GM19438 (cell line): ENCODE data around the gene VPS13D.
"Not testable (repeated sequence)": the region's sequence is repeated elsewhere in the genome, so short reads cannot be mapped to it uniquely, and the experiment has no call there.

ENCODE experiments used
- ATAC-seq: cut with Tn5 transposase; IDR thresholded peaks from one replicate; pipeline ENCODE4 v1.9.1; 2021; ENCODE audit warnings: low read depth; ENCODE audit not compliant: unreplicated experiment

The VPS13D gene

DNA sequence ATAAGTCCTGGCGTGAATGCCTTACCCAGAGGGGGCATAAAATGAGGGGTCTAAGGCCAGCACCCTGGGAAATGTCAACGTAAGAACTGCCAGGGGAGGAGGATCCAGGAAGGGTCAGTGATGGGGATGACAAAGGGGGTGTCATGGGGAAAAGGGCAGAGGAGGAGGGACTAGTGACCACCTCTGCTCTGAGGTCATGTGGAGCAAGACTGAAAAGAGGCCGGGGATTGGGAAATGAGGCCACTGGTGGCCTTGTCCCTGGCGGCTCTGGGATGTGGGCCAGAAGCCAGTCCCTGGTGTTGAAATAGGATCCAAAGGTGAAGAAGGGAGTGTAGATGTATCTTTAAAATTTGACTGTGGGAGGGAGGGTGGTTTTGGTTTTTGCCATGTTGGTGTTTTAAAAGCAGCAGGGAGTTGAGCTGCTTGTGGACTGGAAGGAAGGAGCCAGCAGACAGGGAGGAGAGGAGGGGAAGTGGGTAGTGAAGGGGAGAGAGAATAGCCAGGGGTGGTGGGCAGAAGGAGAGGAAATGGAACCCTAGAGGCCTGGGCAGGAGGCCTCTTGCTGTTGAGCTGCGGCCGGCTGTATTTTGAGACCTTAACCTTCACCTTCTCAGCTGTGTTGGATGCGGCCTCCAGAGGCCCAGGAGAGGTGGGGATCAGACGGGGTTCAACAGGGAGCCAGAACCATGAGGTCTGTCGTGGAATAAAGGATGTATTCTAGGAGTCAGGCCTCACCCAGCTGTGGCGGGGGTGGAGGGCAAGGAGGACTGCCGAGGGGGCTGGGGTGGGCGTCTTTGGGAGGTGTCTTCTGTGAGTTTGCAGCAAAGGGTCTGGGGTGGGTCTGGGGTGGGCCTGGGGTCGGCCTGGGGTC, 295.7 kb downstream of the VPS13D start:
- ATAC-seq = no peak

DNA sequence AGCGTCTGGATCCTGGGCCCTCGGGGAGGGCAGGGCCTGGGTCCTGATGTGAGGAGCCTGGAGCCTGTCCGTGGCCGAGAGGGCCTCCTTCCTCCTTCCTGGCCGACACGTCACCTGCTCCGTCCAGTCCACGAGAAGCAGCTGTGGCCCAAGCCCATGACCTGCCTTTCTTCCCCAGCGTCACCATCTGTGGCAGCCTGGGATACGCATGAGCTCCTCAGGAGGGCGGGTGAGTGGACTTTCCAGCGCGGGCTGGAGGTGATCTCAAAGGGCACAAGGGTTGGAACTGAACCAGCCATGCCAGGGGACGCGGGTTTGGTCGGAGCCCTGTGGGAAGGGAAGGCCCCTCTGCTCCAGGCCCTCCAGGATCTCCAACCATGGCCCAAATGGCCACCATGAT, 297.7 kb downstream of the VPS13D start:
- ATAC-seq = no peak

DNA sequence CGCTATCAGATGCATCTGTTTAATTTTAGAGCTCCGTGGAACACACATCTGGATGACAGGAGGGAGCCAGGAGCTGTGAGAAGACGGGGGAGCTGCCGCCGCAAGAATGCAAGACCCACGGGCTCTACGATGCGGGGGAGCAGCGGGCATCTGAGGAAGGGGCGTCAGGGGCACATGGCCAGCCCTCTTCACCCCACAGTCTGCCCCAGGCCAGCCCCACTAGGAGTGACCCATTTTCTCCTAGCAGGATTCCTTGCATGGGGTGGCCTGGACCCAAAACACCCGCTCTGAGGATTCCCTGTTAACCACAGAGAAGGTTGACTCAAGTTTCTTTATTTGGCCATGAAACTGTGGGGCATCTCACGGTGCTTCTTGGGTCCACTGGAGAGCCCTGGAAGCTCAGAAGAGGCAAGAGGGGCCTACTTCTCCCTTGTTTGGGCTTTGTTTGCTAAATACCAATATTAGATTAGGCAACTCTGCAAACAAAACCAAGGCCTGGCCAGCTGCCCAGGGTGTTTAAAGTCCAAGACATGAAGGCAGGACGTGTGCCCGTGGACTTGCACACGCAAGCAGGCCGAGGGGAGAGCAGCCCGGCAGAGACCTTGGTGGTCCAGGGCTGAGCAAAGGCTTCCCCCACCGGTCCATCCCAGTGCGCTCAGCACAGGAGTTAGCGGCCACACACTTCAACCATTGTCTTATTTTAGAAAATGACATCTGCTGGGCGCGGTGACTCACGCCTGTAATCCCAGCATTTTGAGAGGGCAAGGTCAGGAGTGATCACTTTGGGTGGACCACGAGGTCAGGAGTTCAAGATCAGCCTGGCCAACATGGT, 298.4 kb downstream of the VPS13D start:
- no peak for ATAC-seq

DNA sequence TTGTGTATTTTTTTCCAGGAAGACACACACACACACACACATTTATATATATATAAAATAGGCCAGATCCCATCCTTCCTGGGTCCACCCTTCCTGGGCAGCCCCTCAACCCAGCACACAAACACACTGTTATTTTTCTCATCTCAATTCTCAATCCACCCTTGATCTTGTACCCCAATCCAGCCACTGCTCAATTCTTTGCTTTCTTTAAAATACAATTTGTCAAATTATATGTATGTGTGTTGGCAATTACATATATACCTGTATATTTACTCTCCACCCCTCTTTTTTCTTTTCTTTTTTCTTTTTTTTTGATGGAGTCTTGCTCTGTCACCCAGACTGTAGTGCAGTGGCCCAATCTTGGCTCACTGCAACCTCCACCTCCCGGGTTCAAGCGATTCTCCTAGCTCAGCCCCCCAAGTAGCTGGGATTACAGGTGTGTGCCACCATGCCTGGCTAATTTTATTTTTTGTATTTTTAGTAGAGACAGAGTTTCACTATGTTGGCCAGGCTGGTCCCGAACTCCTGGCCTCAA, 299.9 kb downstream of the VPS13D start:
- no peak for ATAC-seq

DNA sequence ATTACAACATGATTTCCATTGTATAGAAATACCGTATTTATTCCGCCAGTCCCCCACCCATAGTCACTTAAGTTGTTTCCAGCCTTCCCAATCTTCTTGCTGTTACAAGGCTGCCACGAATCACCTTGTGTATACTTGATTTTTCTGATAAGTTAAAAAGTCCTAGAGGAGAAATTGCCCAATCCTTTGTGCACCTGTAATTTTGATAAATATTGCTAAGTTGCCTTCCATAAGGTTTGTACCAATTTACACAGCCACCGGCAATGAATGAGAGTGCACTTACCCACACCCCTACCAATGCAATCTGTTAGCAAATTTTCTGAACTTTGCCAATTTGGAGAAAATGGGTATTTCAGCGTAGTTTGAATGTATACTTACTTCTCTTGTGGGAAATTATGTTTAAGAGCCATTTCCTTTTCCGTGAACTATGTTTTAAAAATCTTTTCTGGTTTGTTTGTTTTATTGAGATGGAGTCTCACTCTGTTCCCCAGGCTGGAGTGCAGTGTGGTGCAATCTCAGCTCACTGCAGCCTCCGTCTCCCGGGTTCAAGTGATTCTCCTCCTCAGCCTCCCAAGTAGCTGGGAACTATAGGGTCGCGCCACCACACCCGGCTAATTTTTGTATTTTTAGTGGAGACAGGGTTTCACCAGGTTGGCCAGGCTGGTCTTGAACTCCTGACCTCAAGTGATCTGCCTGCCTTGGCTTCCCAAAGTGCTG, 300.8 kb downstream of the VPS13D start:
- no peak for ATAC-seq

DNA sequence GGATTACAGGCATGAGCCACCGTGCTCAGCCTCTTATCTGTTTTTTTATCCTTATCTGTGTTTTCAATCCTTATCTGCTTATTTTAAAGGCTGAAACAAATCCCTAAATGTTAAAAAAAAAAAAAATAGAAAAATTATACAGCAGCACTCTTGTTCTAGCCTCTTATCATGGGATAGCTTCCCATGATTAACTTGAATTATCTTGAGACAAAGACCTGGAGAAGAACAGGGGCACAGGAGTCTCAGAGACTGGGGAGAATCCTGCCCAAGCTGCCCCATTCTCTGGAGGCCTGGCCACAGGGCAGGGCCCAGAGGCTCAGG, 301.3 kb downstream of the VPS13D start:
- ATAC-seq = no peak

DNA sequence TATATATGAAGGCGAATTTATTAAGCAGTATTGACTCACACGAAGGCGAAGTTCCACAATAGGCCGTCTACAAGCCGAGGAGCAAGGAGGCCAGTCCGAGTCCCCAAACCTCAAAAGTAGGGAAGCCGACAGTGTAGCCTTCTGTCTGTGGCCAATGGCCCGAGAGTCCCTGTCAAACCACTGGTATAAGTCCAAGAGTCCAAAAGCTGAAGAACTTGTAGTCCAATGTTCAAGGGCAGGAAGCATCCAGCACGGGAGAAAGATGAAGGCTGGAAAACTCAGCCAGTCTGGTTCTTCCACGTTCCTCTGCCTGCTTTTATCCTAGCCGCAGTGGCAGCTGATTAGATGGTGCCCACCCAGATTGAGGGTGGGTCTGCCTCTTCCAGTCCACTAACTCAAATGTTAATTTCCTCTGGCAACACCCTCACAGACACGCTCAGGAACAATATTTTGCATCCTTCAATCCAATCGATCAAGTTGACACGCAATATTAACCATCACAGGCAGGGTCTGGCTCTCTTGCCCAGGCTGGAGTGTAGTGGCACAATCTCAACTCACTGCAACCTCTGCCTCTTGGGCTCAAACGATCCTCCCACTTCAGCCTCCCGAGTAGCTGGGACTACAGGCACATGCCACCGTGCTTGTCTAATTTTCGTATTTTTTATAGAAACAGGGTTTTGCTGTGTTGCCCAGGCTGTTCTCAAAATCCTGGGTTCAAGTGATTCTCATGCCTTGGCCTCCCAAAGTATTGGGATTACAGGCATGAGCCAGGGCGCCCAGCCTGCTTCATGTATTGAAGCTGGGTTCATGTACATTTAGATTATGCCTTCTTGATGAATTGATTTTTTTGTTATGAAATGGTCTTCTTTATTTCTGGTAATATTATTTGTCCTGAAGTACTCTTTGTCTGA, 302.8 kb downstream of the VPS13D start:
- no peak for ATAC-seq

DNA sequence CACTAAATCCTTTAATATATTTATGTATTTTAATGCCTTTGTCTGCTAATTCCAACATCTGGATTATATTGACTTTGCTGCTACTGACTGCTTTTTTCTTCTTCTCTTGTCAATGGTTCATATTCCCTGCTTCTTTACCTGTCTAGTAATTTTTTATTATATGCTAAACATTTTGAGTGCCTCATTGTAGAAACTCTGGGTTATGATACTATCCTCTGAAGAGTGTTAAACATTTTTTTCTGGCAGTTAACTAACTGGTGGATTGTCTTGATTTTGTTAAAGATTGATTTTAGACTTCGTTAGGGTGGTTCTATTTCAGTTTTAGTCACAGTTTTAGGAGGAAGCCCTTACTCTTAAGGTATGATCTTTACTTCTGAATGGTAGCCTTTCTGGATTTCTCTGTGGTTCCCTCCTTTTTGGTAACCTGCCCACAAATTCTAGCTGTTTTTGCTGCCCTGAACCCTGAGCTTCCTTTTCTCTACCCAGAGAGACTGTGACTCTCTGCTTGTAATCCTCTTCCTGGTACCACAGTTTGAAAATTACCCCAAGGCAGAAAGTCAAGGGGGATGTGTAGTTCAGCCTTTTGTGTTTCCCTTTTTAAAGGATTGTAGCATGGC, 306.3 kb downstream of the VPS13D start:
- no peak for ATAC-seq

DNA sequence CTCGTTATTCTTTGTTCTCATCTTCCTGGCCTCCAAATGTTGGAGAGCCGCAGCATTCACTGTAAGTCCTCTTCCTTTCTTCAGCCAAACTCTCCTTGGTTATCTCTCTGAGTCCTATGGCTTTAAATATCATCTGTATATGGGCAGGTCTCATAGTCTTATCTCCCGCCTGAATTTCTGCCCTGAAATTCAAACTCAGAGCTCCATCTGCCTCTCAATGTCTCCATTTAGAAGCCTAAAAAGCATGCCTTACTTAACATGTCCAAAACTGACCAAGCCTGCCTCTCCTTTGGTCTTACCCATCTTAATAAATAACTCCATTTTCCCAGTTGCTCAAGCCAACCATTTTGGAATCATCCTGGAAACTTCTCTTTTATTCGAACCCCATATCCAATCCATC, 307.5 kb downstream of the VPS13D start:
- no peak for ATAC-seq

DNA sequence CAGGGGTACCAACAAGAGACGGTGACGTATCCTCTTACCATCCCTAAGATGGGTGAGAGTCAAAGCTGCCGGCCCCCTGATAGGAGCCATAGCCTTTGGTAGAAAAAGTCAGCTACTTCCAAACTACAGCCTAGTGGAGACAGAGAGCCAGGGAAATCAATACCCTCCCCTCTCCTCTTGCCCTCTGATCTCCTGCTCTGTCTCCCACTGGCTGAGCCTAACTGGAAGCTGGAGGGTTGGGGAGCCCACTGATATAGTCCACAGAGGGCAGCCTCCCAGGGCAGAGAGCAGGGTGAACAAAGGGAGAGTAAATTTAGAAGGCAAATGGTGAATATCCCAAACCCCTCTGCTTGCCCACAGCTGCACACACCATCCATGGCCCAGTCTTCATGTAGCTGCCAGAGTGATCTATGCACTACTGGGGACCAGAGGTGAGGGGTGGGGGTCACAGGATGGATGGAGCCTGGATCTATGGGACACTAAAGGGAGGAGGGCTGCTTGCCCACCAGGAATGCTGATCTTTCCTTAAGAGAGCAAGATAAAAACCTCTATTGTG, 308.2 kb downstream of the VPS13D start:
- ATAC-seq = no peak

DNA sequence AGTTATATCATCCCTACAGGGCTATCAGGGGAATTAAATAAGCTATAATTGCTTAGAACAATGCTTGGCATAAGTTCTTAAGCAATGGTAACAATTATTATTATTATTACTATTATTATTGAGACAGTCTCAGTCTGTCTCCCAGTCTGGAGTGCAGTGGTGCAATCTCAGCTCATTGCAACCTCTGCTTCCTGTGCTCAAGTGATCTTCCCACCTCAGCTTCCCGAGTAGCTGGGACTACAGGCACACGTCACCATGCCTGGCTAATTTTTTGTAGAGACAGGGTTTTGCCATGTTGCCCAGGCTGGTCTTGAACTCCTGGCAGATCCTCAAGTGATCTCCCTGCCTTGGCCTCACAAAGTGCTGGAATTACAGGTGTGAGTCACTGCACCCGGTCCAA, 308.7 kb downstream of the VPS13D start:
- ATAC-seq = not testable (repeated sequence)

DNA sequence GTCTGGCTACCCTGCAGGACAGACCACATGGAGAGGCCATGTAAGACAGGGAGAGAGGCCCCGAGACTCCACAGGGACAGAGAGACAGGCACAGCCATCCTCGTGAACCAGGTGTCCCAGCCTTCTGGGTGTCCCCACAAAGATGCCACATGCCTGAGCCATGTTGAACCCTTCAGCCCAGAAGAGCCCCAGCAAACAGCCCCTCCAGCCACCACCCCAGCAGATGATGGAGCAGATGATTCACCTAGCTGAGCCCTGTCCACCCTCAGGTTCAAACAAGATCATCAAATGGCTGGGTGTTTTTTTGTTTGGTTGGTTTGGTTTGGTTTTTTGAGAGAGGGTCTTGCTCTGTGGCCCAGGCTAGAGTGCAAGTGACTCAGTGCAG, 309.5 kb downstream of the VPS13D start:
- no peak for ATAC-seq

DNA sequence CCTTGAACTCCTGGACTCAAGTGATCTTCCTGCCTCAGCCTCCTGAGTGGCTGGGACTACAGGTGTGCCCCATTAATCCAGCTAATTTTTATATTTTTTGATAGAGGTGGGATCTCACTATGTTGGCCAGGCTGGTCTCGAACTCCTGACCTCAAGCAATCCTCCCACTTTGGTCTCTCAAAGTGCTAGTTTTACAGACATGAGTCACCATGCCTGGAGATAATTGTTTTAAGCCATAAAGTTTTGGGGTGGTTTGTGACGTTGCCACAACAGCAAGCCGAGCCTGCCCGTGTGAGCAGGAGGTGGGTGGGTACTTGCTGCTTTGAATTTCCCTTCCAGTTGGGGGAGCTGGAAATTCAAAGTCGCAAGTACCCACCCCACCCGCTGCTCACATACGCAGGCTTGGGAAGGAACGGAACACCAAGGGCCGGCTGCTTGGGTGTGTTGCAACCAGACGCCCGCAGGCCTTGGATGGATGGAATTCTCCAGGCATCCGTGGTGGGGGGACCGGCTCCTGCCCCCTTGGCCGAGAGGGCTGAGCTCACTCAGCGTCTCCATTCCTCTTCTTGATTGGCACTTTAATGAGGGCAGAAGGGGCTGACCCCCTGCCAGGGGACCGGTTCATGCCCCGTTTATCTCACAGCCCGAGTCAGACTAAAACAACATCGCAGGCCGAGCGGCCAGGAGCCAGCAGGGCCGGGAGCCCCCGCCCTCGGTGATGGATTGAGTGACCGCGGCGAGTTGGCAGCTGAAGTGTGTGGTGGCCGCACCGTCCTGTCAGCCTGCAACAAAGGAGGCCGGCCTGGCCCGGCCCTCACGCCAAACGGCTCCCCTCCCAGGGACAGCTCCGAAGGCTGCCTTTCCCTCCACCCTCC, 310.1 kb downstream of the VPS13D start:
- no peak for ATAC-seq

DNA sequence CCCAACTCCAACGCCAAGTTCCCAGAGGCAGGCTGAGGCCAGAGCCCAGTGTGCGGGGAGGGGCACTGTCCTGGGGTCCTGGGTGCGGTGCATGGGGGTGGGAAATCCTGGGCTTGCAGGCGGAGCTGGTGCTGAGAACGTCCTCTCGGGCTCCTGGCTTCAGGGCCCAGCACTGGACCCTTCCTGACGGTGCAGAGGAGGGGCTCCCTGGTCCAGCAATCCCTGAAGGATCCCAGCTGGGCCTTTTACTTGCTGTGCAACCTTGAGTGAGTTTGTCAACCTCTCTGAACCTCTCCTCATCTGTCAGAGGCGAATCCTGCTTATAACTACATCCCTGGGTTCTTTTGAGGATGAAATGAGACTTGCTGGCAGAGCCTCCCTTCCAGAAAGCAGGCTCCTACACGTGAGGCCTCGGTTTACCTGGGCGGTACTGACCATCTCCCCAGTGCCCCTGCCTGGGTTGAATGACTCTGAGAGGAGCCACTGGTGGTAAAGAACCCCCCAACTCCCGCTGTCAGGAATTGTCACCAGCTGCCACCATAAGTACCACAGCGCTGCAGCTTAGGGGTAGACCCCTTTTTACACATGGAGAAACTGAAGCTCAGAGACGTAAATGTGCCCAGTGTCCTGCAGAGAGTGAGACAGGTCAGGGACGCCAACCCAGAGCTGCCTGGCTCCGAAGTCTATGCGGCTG, 310.9 kb downstream of the VPS13D start:
- ATAC-seq = no peak

DNA sequence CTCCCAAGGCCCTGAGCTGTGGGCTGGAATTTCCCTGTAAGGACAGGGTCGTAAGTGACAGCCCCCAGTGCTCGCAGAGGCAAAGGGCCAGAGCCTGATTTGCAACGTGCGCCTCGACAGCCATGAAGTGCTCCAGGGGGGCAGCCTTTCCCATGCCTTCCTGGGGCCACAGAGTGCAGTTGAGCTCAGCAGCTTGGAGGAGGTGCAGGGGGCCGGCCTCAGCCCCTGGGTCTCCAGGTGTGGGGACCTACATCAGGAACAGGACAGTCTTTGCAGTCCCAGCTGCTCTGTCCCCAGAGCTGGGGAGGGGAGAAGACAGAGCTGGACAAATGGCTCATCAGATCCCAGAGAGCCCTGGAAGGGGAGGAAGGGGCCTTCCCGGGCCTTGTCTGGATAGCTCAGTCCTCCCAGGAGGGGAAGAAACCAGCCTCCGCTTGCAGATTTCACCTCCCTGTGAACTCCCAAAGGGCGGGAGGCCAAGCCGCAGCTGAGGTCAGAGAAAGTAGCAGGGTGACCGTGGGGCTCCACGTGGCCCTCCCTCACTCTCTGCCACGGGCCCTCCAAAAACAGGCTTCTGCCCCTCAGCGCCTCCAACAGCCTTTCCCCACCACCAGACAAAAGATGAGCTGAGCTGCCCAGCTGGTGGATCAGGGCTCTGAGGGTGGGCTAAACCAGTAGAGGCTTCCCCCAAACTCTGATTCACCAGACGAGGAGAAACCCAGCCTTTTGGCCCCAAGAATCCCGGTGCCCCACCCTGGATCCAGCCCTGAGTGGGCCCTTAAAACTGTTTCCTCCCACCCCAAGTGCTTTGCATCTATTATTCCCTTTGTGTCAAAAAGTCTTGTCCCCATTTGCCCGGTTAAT, 311.7 kb downstream of the VPS13D start:
- ATAC-seq = no peak

DNA sequence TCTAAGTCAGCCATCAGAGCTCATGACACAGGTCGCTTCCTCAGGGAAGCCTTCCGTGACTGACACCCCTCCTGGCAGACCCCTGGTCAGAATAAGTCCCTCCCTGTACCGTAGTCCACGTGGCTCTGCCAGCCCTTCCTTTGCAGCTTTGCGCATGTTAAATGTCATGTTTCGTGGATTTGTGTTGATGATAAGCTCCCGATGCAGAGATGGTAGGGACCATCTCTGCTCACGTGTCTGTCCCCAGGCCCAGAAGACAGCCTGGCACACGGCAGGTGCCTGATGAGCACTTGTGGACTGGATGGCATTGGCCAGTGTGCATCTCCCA, 312.3 kb downstream of the VPS13D start:
- no peak for ATAC-seq
